Hematopoietic multipotent progenitor cell treated with erythropoietin and hydrocortisone succinate and interleukin-3 and kit ligand, for 4 days (in vitro differentiated cells): ENCODE results near the gene BICRA.

Source experiments
- DNase-seq: peaks from one replicate; pipeline ENCODE4 v3.0.0-alpha.2; 2015

The BICRA gene

GRCh38 chr19:47601180-47601904 is 7.6 kb upstream of the BICRA start:
- no peak for DNase-seq

GRCh38 chr19:47603706-47604565 is 5.0 kb upstream of the BICRA start:
- DNase-seq, result peak; percentile 42

- no peak for DNase-seq
Measured at GRCh38 chr19:47607564-47608073, 1.3 kb upstream of the BICRA start.

GRCh38 chr19:47608074-47608918 is 638 bp upstream of the BICRA start:
- DNase-seq, result peak; percentile 97

GRCh38 chr19:47609906-47610894 is 1.3 kb downstream of the BICRA start:
- DNase-seq, result peak; percentile 76

- no peak for DNase-seq
Measured at GRCh38 chr19:47610902-47611301, 2.0 kb downstream of the BICRA start.

- DNase-seq, result no peak
Measured at GRCh38 chr19:47613165-47614020, 4.5 kb downstream of the BICRA start.

GRCh38 chr19:47614021-47614295 is 5.0 kb downstream of the BICRA start:
- DNase-seq, result no peak

- no peak for DNase-seq
Measured at GRCh38 chr19:47614559-47614958, 5.6 kb downstream of the BICRA start.

GRCh38 chr19:47615230-47615629 is 6.3 kb downstream of the BICRA start:
- no peak for DNase-seq

GRCh38 chr19:47615714-47616113 is 6.8 kb downstream of the BICRA start:
- no peak for DNase-seq

- no peak for DNase-seq
Measured at GRCh38 chr19:47618771-47619170, 9.8 kb downstream of the BICRA start.

GRCh38 chr19:47619763-47620162 is 10.8 kb downstream of the BICRA start:
- DNase-seq, result no peak

- DNase-seq, result no peak
Measured at GRCh38 chr19:47623151-47623920, 14.4 kb downstream of the BICRA start.

- DNase-seq, result no peak
Measured at GRCh38 chr19:47623921-47624391, 15.0 kb downstream of the BICRA start.

GRCh38 chr19:47625650-47626049 is 16.7 kb downstream of the BICRA start:
- DNase-seq, result no peak

GRCh38 chr19:47626238-47626637 is 17.3 kb downstream of the BICRA start:
- DNase-seq, result no peak

- DNase-seq, result no peak
Measured at GRCh38 chr19:47628078-47628771, 19.3 kb downstream of the BICRA start.

- DNase-seq, result no peak
Measured at GRCh38 chr19:47630594-47630993, 21.7 kb downstream of the BICRA start.
